ENCODE results near the gene TRIM60.

- no peak for TF ChIP-seq CTCF (IDR thresholded peaks at IDR 0.05)
- no peak for TF ChIP-seq POLR2A (IDR thresholded peaks at IDR 0.05)
Observed at GRCh38 chr4:165011403-165011802, 20.4 kb upstream of the TRIM60 start.

All from Peyer's patch (tissue), 4 donors.